Transverse colon (tissue), 4 donors: Measurements from ENCODE around the gene N4BP2. TPM values are rescaled to one million over a fixed set of nuclear protein-coding genes. Genes with fewer than 3 reads are reported as not detected.

Source experiments
- DNase-seq: peaks from one replicate; pipeline ENCODE4 v3.0.0-alpha.2; 2019
- H3K27ac ChIP-seq, 4 donors: fragments of 200-600 bp; sonication (generic); 2 replicates each; pipeline ENCODE4 v1.5.1; 2016 to 2018; ENCODE audit warnings: inconsistent platforms in 4 of 4
- H3K27me3 ChIP-seq: fragments of 200-600 bp; sonication (generic); 2 replicates; pipeline ENCODE4 v1.5.1; 2017; ENCODE audit warnings: inconsistent platforms
- H3K36me3 ChIP-seq, 4 donors: fragments of 200-600 bp; sonication (generic); 2 replicates each; pipeline ENCODE4 v1.5.1; 2017 to 2019; ENCODE audit warnings: inconsistent platforms in 4 of 4
- H3K4me1 ChIP-seq, 4 donors: fragments of 200-600 bp; sonication (generic); 2 replicates each; pipeline ENCODE4 v1.5.1; 2017 to 2020; ENCODE audit warnings: inconsistent platforms in 4 of 4
- H3K4me3 ChIP-seq, 4 donors: fragments of 200-600 bp; sonication (generic); 1 replicate in 1 of 4; 2 replicates in 3 of 4; pipeline versions ENCODE4 v1.5.1 to v1.6.1; 2017 to 2019; ENCODE audit warnings: inconsistent platforms in 4 of 4
- H3K9me3 ChIP-seq, 2 donors: fragments of 200-600 bp; sonication (generic); 2 replicates each; pipeline ENCODE4 v1.5.1; 2017 to 2019; ENCODE audit warnings: inconsistent platforms in 2 of 2
- CTCF ChIP-seq, 5 experiments: fragments of 200-600 bp in 3 of 5; fragments of 450-650 bp in 2 of 5; sonication (generic) in 3 of 5; IDR thresholded peaks; 1 replicate in 2 of 5; 2 replicates in 3 of 5; pipeline ENCODE4 v1.5.1; 2016 to 2017; ENCODE audit warnings: antibody characterized with exemption in 5 of 5, inconsistent platforms in 3 of 5, mild to moderate bottlenecking in 2 of 5, moderate library complexity in 1 of 5
- EP300 ChIP-seq: sonication (generic); formaldehyde crosslinking; IDR thresholded peaks from one replicate; pipeline ENCODE4 v1.6.1; 2017; ENCODE audit warnings: antibody characterized with exemption, low read depth
- POLR2A ChIP-seq: fragments of 450-650 bp; IDR thresholded peaks from one replicate; pipeline ENCODE4 v1.6.1; 2016; ENCODE audit warnings: antibody characterized with exemption, mild to moderate bottlenecking, moderate library complexity
- POLR2AphosphoS5 ChIP-seq, 3 donors: sonication (generic); formaldehyde crosslinking; IDR thresholded peaks; one replicate each; pipeline ENCODE4 v1.6.1; 2016; ENCODE audit warnings: antibody characterized with exemption in 3 of 3
- WGBS, 2 donors: methylation state at CpG; one replicate each; pipeline ENCODE4 v1.1.5; 2018; ENCODE audit warnings: low coverage in 1 of 2; 5-methylcytosine and 5-hydroxymethylcytosine counted together
- in situ Hi-C, 4 donors: fragments of 200-750 bp; cut with MboI; loops; one replicate each; pipeline versions ENCODE4 v1.15.0 to v1.15.1; 2017; ENCODE audit warnings: low sequenced_read_pairs in 3 of 4, low pct_ligation_motif_present in 1 of 4, low pct_unique_long_range_greater_than_20kb in 1 of 4
- intact Hi-C: fragments of 100-400 bp; cut with DNase I; formaldehyde crosslinking; loops from one replicate; pipeline ENCODE4 v1.15.1; 2023; ENCODE audit warnings: low total_unique reads
- total RNA-seq, 4 donors: library from RNA; depleted of rRNA; stranded (reverse); fragments of >200 nt; gene quantifications; one replicate each; pipeline ENCODE4 v1.1.0, GENCODE V29; 2016

Gene N4BP2
- total RNA-seq, 4 donors from 2014 or later, result 7.9 to 19.5 (median 12.5) TPM

- Histone ChIP-seq H3K36me3 (peaks cover 0 to 5% (median 0%) of the 10 kb centered on the region in 4 donors), H3K4me3 (no peak overlapping the region), H3K9me3 (peaks cover 6 to 8% of the 10 kb centered on the region in 2 donors), H3K4me1 (no peaks in the 10 kb centered on the region), H3K27ac (no peak overlapping the region), H3K27me3 (no peaks in the 10 kb centered on the region)
- in situ Hi-C loops (loop anchor here in 1 of 4 donors (25.0 kb wide), 1 partner anchor 148 kb away; no protein-coding TSS in a partner anchor), intact Hi-C loops (no loop called here)
- 81 to 87% methylated on average over 3 of the region's 3 CpGs for WGBS, 2 donors
- no peak for DNase-seq
- TF ChIP-seq EP300 (no peak), POLR2AphosphoS5 (IDR thresholded peaks at IDR 0.05) (no peak), CTCF (IDR thresholded peaks at IDR 0.05) (no peak), POLR2A (no peak)
These were observed 107.8 kb downstream of the N4BP2 start for GRCh38 chr4:40164459-40164858.

GRCh38 chr4:40165916-40166315 lies 109.3 kb downstream of the N4BP2 start:
- in situ Hi-C loops, result loop anchor here in 1 of 4 donors (25.0 kb wide), 1 partner anchor 146 kb away; no protein-coding TSS in a partner anchor
- TF ChIP-seq POLR2AphosphoS5 (IDR thresholded peaks at IDR 0.05) (no peak), EP300 (no peak), POLR2A (no peak), CTCF (IDR thresholded peaks at IDR 0.05) (no peak)

GRCh38 chr4:40168070-40168469 lies 111.4 kb downstream of the N4BP2 start:
- Histone ChIP-seq H3K36me3 (peaks cover 0 to 5% (median 0%) of the 10 kb centered on the region in 4 donors), H3K27ac (no peak overlapping the region), H3K4me3 (no peak overlapping the region), H3K9me3 (peaks cover 6 to 8% of the 10 kb centered on the region in 2 donors), H3K27me3 (no peaks in the 10 kb centered on the region), H3K4me1 (no peaks in the 10 kb centered on the region)
- intact Hi-C loops, result no loop called here
- in situ Hi-C loops, result loop anchor here in 1 of 4 donors (25.0 kb wide), 1 partner anchor 144 kb away; no protein-coding TSS in a partner anchor
- no peak for TF ChIP-seq POLR2AphosphoS5 (IDR thresholded peaks at IDR 0.05)
- no peak for TF ChIP-seq EP300
- TF ChIP-seq POLR2A, result no peak
- no peak for TF ChIP-seq CTCF (IDR thresholded peaks at IDR 0.05)
- DNase-seq, result no peak

More at GRCh38 chr4:40165916-40166315, 109.3 kb downstream of the N4BP2 start:
- Histone ChIP-seq H3K4me3 (no peak overlapping the region), H3K27me3 (no peaks in the 10 kb centered on the region), H3K36me3 (peaks cover 0 to 5% (median 0%) of the 10 kb centered on the region in 4 donors), H3K4me1 (no peaks in the 10 kb centered on the region), H3K27ac (no peak overlapping the region), H3K9me3 (peaks cover 6 to 8% of the 10 kb centered on the region in 2 donors)
- WGBS, 2 donors, result 98 to 100% methylated on average over 1 of the region's 1 CpG
- no peak for DNase-seq
- intact Hi-C loops, result no loop called here

GRCh38 chr4:40170588-40170987 lies 113.9 kb downstream of the N4BP2 start:
- in situ Hi-C loops, result loop anchor here in 1 of 4 donors (25.0 kb wide), 1 partner anchor 142 kb away; no protein-coding TSS in a partner anchor
- TF ChIP-seq EP300 (no peak), POLR2A (no peak), CTCF (IDR thresholded peaks at IDR 0.05) (no peak), POLR2AphosphoS5 (IDR thresholded peaks at IDR 0.05) (no peak)
- Histone ChIP-seq H3K27ac (no peak overlapping the region), H3K9me3 (peaks cover 6 to 8% of the 10 kb centered on the region in 2 donors), H3K27me3 (no peaks in the 10 kb centered on the region), H3K4me1 (no peaks in the 10 kb centered on the region), H3K36me3 (peaks cover 0 to 5% (median 0%) of the 10 kb centered on the region in 4 donors), H3K4me3 (no peak overlapping the region)
- DNase-seq, result no peak
- intact Hi-C loops, result no loop called here
